T47D (cell line): ENCODE measurements around the gene MXI1.

ENCODE experiments used
- DNase-seq, 2 experiments: peaks; one replicate each; pipeline versions ENCODE4 v3.0.0 to v3.0.0-alpha.2; 2011 to 2012; ENCODE audit warnings: low read depth in 1 of 2, low spot score in 1 of 2
- JUND ChIP-seq: IDR thresholded peaks from 2 replicates; pipeline ENCODE4 v1.6.1; 2012; ENCODE audit warnings: low read depth
- in situ Hi-C: cut with HindIII; loops from 2 replicates; pipeline ENCODE4 v1.10.0; 2016; ENCODE audit warnings: low sequenced_read_pairs, low pct_unique_long_range_greater_than_20kb

MXI1 gene

DNA sequence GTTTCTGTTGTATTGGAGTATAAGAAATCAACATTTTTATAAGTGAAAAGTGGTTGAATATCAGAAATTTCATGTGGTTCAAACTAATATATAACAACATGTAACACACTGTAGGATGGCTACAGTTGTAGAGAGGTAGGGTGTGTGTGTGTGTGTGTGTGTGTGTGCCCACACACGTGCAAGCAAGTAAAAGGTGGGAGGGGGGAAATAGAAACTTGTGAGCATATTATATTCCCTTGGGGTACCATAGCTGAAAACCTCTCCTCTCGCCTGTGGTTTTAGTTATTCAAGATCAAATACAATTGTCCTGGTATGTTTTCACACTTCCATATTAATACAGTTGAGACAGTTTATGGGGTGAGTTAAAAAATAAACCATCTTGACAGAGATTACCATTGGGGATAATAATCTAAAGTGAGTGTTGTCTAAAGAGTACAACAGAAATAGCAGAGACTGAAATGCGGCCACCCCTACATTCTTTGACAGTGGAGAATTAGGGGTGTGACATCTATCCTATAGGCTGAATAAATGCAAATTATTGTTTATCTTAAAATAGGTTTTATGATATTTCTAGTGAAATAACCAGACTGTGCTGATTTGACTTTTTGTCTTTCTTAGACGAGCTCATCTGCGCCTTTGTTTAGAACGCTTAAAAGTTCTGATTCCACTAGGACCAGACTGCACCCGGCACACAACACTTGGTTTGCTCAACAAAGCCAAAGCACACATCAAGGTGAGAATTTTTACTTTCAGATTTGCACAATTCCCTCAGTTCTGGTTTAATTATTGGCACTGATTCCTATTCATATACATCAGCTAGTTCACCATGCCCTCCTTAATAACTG is 71.4 kb downstream of the MXI1 start:
- no peak for DNase-seq
- TF ChIP-seq JUND = no peak
- in situ Hi-C loops = no loop called here

DNA sequence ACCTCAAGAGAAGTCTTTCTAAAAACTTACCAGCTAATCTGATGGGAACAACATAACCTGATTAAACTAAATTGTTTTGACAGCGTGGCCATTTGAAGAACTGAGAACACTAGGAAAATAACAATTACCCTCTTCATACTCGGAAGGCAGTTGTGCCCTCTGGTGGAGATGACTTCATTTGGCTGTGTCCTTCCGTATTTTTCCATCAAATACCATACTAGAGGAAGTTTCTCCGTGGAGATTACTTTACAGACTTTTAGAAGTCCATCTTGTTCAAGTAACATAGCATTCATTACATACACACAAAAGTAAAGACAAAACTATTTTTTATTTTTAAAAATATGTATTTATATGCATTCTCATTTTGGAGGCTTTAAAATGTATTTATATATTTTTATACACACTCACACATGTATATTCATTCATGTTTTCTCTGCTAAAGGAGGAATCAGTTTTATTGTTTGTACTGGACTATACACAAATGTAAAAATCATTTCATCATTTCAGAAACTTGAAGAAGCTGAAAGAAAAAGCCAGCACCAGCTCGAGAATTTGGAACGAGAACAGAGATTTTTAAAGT is 72.1 kb downstream of the MXI1 start:
- peak in 1 of 2 experiments; percentile 68 for DNase-seq
- in situ Hi-C loops = no loop called here
- TF ChIP-seq JUND = no peak

DNA sequence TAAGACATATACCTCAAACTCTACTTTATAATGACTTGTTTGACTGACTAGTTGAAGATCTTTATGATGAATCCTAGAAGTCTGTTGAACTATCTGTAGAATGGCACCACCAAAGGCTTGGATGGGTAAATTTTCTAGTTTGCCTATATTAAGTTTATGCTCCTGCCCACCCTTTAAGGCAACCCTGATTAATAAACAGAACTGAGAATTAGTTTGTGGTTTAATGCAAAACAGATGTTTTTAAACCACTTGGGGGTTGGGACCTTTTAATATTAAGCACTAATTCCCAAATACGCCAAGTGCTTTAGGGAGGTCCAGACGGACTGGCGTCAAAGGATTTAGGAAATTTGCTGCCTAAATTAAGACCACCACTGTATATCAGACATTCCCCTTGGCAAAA is 76.9 kb downstream of the MXI1 start:
- no peak for TF ChIP-seq JUND
- DNase-seq = no peak
- in situ Hi-C loops = no loop called here

DNA sequence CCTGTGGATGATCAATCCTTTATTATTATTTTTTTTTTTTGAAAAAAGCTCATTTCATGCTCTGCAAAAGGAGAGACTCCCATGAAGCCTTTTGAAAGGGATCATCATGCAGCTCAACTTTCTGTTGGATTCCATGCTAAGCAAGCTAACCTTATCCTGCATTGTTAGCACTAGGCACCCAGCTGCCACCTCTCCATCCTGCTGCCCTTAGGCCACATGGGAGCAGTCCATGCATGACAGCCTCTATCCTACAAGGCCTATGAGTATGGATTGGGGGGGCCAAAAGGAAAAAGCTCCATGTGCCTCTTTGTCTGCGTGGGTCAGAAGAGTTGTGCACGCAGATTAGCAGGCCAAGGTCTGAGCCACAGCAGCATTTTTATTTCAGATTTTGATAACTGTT is 78.1 kb downstream of the MXI1 start:
- in situ Hi-C loops = no loop called here
- no peak for TF ChIP-seq JUND
- DNase-seq = no peak

DNA sequence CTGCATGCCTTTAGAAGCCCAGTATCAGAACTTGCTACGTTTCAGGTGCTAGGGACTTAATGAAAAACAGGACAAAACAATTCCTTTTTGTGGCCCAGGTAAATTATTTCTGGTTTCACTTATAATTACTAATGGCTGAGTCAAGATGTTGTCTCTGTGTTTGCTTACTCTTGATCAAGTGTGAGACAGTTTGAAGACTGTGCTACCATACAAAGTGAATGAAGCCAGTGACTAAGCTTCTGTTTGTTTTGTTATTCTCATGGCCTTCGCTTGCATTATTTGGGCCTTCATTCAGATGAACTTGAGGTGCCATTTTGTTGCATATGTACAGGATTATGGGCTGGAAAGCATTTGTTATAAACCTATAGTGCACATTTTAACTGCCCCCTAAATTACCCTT is 79.4 kb downstream of the MXI1 start:
- no peak for TF ChIP-seq JUND
- DNase-seq = no peak
- in situ Hi-C loops = no loop called here

DNA sequence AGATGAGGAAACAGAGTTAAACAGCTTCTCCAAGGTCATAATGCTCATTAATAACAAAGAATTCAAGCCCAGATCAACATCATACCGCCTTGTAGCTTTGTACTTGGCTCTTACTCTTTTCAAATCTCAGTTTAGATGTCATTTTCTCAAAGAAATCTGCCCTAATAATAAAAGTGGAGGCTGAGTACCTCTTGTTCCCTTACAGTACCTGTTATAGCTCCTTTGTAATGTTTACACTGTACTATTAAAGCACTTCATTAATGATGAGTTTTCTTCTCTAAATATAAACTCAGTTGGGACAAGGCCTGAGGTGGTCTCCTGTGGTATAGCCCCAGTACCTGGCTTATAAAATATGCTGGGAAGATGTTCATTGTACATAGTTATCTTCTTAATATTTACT is 89.6 kb downstream of the MXI1 start:
- no peak for DNase-seq
- no peak for TF ChIP-seq JUND
- in situ Hi-C loops = no loop called here

DNA sequence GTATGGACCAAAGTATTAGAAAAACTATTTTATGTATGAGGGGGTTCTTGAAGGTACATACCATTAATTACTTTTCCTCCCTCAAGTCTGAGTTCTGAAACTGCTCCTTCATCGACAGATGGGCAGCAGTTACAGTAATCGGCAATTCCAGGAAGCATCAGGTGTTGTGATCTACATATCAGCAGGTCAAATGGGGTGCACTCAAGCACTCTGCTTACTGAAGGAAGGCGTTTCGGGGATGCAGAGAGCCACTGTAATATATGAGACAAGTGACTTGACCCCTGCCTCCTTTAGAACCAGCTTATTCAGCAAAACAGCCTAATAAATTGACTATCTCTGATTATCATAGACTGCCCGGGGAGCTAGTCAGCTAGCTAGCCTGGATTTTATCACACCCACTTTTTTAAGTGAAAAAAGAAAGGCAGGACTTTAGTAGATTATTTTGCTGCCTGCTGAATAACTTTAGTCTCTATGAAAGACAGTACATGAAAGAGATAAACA is 93.1 kb downstream of the MXI1 start:
- DNase-seq = no peak
- no peak for TF ChIP-seq JUND
- in situ Hi-C loops = no loop called here

DNA sequence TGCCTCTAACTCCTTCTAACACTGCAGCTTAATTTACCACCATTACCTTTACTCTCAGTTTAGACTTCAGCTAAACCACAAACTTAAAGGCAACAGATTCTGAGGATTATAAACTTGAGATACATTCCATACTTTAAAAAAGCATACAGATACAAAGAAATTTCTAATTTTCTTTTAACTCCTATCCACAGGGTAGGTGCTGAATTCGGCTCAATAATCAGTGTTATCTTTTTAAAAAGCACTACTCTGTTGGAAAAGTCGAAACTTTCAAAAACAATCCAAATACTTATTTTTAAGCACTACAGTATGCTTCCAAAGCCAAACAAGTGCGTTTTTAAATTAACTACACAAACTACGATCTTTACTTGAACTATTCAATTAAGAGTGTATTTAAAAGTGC is 96.3 kb downstream of the MXI1 start:
- in situ Hi-C loops = no loop called here
- TF ChIP-seq JUND = no peak
- no peak for DNase-seq

DNA sequence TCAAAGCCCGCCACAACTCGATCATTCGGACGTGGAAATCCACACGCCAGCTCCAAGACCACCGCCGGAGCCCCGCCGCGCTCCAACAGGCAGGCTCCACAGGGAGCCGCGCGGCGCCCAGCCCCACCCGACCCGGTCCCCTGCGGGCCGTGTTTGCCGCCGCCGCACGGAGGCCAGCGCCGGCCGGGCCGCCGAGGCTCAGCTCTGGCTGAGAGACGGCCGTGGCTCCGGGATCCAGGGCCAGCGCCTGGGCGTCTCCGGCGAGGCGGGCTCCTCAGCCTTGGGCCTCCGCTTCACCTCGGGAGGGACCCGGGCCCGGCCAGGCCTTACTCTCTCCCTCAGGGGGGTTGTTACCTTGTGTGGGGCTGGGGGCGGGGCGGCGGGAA is 97.0 kb downstream of the MXI1 start:
- TF ChIP-seq JUND = no peak
- in situ Hi-C loops = no loop called here
- DNase-seq = peak in 1 of 2 experiments; percentile 23

DNA sequence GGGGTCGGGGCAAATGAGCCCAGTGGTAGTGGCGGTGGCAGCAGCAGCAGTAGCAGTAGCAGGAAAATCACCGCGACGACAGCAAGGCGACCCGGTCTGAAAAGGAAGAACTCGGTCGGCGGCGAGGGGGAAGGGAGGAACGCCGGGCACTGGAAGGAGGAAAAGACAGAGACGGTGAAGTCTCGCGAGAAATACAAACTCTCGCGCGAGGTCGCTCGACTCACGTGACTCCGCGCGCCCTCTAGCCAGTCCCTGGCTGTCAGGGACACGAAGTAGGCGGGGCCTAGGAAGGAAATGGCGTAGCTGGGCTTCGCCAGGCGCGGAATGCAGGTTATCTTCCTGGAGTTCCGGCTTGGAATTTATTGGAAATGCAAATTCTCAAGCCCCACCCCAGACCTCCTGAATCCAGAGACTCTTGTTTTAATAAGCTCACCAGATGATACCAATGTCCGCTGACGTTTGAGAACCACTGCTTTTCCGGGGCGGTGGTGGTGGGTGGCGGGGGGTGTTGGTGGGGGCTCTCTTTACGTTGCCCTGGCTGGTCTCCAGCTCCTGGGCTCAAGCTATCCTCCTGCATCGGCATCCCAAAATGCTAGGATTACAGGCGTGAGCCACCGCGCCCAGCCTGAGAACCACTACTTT is 97.5 kb downstream of the MXI1 start, which contains the start of gene SMNDC1:
TSS of gene SMNDC1 (minus strand) at position 141 of the 642 bp plus-strand sequence. CDS start 1,333 bp downstream, outside the sequence.
- peak; percentile 89 to 98 for DNase-seq
- in situ Hi-C loops = no loop called here
- TF ChIP-seq JUND = no peak

DNA sequence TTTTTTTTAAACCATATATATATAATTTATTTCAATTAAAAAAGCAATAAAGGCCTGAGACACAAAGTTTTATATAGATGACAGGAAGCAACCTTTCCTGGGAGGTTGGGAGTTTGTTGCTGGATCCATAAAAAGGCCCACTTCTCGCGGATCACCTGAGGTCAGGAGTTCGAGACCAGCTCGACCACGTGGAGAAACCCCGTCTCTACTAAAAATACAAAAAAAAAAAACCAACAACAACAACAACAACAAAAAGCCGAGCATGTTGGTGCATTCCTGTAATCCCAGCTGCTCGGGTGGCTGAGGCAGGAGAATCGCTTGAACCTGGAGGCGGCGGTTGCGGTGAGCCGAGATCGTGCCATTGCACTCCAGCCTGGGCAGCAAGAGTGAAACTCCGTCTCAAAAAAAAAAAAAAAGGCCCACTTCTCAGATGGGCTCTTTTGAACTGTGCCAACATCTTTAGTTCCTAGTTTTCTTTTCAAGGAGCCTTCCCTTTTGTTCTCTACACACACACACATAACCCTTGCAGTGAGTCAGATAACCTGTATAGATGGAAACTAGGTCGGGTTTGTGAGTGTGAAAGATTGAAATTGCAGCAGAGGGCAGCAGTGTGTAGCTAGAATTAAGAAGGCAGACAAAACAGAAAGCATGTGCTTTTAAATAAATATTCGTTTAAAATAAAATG is 98.5 kb downstream of the MXI1 start:
- in situ Hi-C loops = no loop called here
- DNase-seq = peak in 1 of 2 experiments; percentile 77
- TF ChIP-seq JUND = no peak

DNA sequence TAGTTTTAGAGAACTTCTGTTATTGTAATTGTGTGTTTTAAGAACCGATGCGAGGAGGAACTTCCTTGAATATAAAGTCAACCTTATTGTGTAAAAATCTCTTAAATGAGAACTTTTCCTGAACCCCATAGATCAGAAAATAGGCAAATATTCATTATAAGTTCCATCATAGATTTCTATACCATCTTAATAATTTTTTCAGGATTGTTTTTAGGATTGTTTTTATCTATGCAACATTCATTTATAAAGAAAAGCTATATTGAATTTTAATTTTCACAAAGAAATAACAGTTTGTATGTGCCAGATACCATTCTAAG is 99.0 kb downstream of the MXI1 start:
- DNase-seq = no peak
- in situ Hi-C loops = no loop called here
- TF ChIP-seq JUND = no peak
